ENCODE measurements around the gene ENOX2. TPM values are rescaled to one million over a fixed set of nuclear protein-coding genes. Genes with fewer than 3 reads are reported as not detected.

The ENOX2 gene
- polyA plus RNA-seq, 1 donor from 2014 or later = 48.7 TPM

DNA sequence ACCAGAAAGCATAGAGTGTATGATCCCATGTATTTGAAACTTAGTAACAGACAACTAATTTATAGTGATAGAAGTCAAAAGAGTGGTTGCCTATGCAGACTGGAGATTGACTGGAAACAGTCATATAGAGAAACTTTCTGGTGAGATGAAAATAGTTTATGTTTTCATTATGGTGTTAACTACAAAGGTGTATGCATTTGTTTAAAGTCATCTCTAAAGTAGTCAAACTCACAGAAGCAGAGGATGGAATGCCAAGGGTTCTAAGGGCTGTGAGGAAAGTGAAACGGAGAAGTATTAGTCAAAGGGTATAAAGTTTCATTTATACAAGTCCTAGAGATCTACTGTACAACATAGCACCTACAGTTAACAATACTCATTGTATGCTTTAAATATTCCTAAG is 45.8 kb downstream of the ENOX2 start:
- no peaks in the 10 kb centered on the region for H3K9me2 ChIP-seq (ENCODE audit: insufficient read depth, low read length)
- no peak overlapping the region for H3K4me3 ChIP-seq (ENCODE audit: low read length)
- H3K36me3 ChIP-seq (ENCODE audit: insufficient read depth, low read length) = no peaks in the 10 kb centered on the region
- no peak overlapping the region for H3K4me2 ChIP-seq (ENCODE audit: low read length)
- no peak overlapping the region for H2AFZ ChIP-seq (ENCODE audit: low read depth, low read length)
- no peak overlapping the region for H3K9ac ChIP-seq (ENCODE audit: low read length)
- TF ChIP-seq, protein P1, sequence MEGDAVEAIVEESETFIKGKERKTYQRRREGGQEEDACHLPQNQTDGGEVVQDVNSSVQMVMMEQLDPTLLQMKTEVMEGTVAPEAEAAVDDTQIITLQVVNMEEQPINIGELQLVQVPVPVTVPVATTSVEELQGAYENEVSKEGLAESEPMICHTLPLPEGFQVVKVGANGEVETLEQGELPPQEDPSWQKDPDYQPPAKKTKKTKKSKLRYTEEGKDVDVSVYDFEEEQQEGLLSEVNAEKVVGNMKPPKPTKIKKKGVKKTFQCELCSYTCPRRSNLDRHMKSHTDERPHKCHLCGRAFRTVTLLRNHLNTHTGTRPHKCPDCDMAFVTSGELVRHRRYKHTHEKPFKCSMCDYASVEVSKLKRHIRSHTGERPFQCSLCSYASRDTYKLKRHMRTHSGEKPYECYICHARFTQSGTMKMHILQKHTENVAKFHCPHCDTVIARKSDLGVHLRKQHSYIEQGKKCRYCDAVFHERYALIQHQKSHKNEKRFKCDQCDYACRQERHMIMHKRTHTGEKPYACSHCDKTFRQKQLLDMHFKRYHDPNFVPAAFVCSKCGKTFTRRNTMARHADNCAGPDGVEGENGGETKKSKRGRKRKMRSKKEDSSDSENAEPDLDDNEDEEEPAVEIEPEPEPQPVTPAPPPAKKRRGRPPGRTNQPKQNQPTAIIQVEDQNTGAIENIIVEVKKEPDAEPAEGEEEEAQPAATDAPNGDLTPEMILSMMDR (IDR thresholded peaks at IDR 0.05; ENCODE audit: poor library complexity, severe bottlenecking) = no peak
- TF ChIP-seq EP300 (conservative IDR thresholded peaks at IDR 0.05; ENCODE audit: poor library complexity, severe bottlenecking) = no peak
- no peak for TF ChIP-seq TAF1 (IDR thresholded peaks at IDR 0.05; ENCODE audit: low read depth)
- TF ChIP-seq RAD21 (conservative IDR thresholded peaks at IDR 0.05) = no peak
- TF ChIP-seq SMC3 (conservative IDR thresholded peaks at IDR 0.05; ENCODE audit: poor library complexity) = no peak
- TF ChIP-seq, protein P2, sequence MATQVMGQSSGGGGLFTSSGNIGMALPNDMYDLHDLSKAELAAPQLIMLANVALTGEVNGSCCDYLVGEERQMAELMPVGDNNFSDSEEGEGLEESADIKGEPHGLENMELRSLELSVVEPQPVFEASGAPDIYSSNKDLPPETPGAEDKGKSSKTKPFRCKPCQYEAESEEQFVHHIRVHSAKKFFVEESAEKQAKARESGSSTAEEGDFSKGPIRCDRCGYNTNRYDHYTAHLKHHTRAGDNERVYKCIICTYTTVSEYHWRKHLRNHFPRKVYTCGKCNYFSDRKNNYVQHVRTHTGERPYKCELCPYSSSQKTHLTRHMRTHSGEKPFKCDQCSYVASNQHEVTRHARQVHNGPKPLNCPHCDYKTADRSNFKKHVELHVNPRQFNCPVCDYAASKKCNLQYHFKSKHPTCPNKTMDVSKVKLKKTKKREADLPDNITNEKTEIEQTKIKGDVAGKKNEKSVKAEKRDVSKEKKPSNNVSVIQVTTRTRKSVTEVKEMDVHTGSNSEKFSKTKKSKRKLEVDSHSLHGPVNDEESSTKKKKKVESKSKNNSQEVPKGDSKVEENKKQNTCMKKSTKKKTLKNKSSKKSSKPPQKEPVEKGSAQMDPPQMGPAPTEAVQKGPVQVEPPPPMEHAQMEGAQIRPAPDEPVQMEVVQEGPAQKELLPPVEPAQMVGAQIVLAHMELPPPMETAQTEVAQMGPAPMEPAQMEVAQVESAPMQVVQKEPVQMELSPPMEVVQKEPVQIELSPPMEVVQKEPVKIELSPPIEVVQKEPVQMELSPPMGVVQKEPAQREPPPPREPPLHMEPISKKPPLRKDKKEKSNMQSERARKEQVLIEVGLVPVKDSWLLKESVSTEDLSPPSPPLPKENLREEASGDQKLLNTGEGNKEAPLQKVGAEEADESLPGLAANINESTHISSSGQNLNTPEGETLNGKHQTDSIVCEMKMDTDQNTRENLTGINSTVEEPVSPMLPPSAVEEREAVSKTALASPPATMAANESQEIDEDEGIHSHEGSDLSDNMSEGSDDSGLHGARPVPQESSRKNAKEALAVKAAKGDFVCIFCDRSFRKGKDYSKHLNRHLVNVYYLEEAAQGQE (IDR thresholded peaks at IDR 0.05; ENCODE audit: borderline replicate concordance) = no peak
- no peaks in the 10 kb centered on the region for H3K9me3 ChIP-seq (ENCODE audit: low read length)
- no peak overlapping the region for H3K27ac ChIP-seq (ENCODE audit: low read length)
- H3F3A ChIP-seq (ENCODE audit: insufficient read depth, low read length, poor library complexity, severe bottlenecking) = no peaks in the 10 kb centered on the region
- H3K27me3 ChIP-seq (ENCODE audit: insufficient read depth, low read depth, low read length) = no peaks in the 10 kb centered on the region
- H3K79me2 ChIP-seq (replicated peaks; ENCODE audit: insufficient read depth, low read length) = no peaks in the 10 kb centered on the region
- no peaks in the 10 kb centered on the region for H4K20me1 ChIP-seq (ENCODE audit: insufficient read depth)

DNA sequence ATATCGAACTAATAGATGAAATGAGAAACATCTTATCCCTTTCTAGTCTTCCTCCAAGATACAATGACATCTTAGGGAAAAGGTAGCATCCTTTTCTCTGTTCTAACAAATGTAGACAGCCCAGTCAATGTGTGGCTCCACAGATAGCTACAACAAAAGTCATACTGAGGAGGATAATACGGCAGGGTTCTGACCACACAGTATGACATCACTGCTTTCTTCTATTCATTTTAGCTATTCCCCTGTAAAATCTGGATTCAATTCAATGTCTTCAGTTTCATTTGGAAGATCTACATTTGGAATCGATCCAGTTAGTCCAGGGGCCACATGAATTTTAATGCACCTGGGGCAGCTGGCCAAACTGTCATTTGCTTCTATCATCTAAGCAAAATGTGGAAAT is 51.4 kb downstream of the ENOX2 start:
- Histone ChIP-seq H3K9me2 (ENCODE audit: insufficient read depth, low read length) (no peaks in the 10 kb centered on the region), H3K9ac (ENCODE audit: low read length) (no peak overlapping the region), H3K27ac (ENCODE audit: low read length) (no peak overlapping the region), H2AFZ (ENCODE audit: low read depth, low read length) (no peak overlapping the region), H3K9me3 (ENCODE audit: low read length) (no peaks in the 10 kb centered on the region), H3K4me3 (ENCODE audit: low read length) (no peak overlapping the region), H3K4me2 (ENCODE audit: low read length) (no peak overlapping the region), H3K27me3 (ENCODE audit: insufficient read depth, low read depth, low read length) (no peaks in the 10 kb centered on the region), H4K20me1 (ENCODE audit: insufficient read depth) (no peaks in the 10 kb centered on the region), H3F3A (ENCODE audit: insufficient read depth, low read length, poor library complexity, severe bottlenecking) (no peaks in the 10 kb centered on the region), H3K79me2 (replicated peaks; ENCODE audit: insufficient read depth, low read length) (no peaks in the 10 kb centered on the region), H3K36me3 (ENCODE audit: insufficient read depth, low read length) (no peaks in the 10 kb centered on the region)
- TF ChIP-seq EZH2 (IDR thresholded peaks at IDR 0.05; ENCODE audit: borderline replicate concordance, insufficient read depth, low read length, poor library complexity, severe bottlenecking) (no peak), MXI1 (conservative IDR thresholded peaks at IDR 0.05; ENCODE audit: poor library complexity, severe bottlenecking) (no peak), TAF1 (IDR thresholded peaks at IDR 0.05; ENCODE audit: low read depth) (no peak), POLR2AphosphoS5 (IDR thresholded peaks at IDR 0.05) (no peak), EP300 (conservative IDR thresholded peaks at IDR 0.05; ENCODE audit: poor library complexity, severe bottlenecking) (no peak), RAD21 (conservative IDR thresholded peaks at IDR 0.05) (no peak), SMC3 (conservative IDR thresholded peaks at IDR 0.05; ENCODE audit: poor library complexity) (no peak)
- TF ChIP-seq, protein P1 (IDR thresholded peaks at IDR 0.05; ENCODE audit: poor library complexity, severe bottlenecking) = no peak
- TF ChIP-seq, protein P2 (IDR thresholded peaks at IDR 0.05; ENCODE audit: borderline replicate concordance) = no peak

All from neural cell (in vitro differentiated cells).